ENCODE measurements around the gene PGM2. TPM values are rescaled to one million over a fixed set of nuclear protein-coding genes. Genes with fewer than 3 reads are reported as not detected.

Gene PGM2
- total RNA-seq, 1 experiment from 2014 or later = 31.0 TPM

DNA sequence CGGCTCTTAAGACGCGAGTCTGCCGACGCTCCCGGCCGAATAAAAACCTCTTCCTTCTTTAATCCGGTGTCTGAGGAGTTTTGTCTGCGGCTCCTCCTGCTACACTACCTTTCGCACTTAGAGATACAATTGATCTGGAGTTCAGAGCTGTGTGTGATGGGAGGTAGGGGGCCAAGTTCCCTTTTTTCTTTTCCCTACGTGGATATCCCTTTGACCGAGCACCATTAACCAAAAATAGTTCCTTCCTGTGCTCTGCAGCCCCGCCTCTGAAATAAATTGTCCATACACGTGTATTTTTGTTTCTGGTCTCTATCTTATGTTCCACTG, 555 bp upstream of the PGM2 start:
- Histone ChIP-seq H3K27ac (ENCODE audit: low read depth, low read length, poor library complexity, severe bottlenecking) (peak overlapping the region; percentile 52), H3K9me3 (ENCODE audit: low read depth, low read length, poor library complexity, severe bottlenecking) (no peaks in the 10 kb centered on the region), H3K36me3 (ENCODE audit: insufficient read depth, low read length, poor library complexity, severe bottlenecking) (peaks cover 8% of the 10 kb centered on the region), H3K4me3 (ENCODE audit: low read depth, low read length, poor library complexity, severe bottlenecking) (peak overlapping the region; percentile 81), H3K4me1 (ENCODE audit: insufficient read depth, low read length, poor library complexity, severe bottlenecking) (peaks cover 8% of the 10 kb centered on the region), H3K27me3 (replicated peaks; ENCODE audit: insufficient read depth, low read depth, low read length, poor library complexity) (no peaks in the 10 kb centered on the region)
- no peak for TF ChIP-seq EZH2 (IDR thresholded peaks at IDR 0.05; ENCODE audit: borderline replicate concordance, low read depth, low read length, poor library complexity, severe bottlenecking)
- intact Hi-C loops (cut with micrococcal nuclease; ENCODE audit: unreplicated experiment) = no loop called here
- CTCF ChIA-PET = no interaction called here
- POLR2A ChIA-PET (ENCODE audit: low non-redundant PET) = no interaction called here
- no TSS peak for BruUV-seq (replicated peaks)
- no peak for DNase-seq (ENCODE audit: low spot score)

DNA sequence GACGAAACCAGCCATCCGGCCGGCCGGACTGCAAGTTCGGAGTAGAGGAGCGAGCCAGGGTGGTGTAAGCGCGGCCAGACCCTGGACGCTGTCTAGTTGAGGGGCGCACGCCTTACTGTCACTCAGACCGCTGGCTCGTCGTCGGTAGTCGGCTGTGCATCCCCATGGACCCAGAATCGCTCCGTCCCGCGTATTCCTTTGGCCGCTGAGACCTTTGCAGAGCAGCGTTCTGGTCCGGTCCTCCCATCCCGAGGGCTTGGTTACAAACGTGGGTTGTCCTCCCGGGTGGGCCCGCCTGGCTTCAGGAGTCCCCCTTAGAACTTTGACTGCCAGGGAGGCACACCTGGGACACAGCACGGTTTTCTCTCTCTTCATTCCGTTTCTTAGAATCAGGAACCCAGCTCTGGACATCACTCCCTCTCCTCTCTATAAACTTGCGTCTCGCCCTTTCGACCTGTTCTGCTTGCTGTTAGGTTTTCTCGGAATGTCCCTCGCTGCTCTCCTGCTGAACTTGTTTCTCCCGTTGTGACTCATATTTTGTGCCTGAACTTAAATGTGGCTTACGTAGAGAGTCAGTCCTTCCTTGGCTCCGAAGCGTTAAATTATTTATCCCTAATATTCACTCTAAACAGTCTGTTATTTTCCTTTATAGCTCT, 672 bp downstream of the PGM2 start:
- intact Hi-C loops (cut with micrococcal nuclease; ENCODE audit: unreplicated experiment) = no loop called here
- H3K27ac ChIP-seq (ENCODE audit: low read depth, low read length, poor library complexity, severe bottlenecking) = peak overlapping the region; percentile 52
- no peaks in the 10 kb centered on the region for H3K27me3 ChIP-seq (replicated peaks; ENCODE audit: insufficient read depth, low read depth, low read length, poor library complexity)
- ChIA-PET CTCF (no interaction called here), POLR2A (ENCODE audit: low non-redundant PET) (no interaction called here)
- peaks cover 17% of the 10 kb centered on the region for H3K36me3 ChIP-seq (ENCODE audit: insufficient read depth, low read length, poor library complexity, severe bottlenecking)
- H3K4me1 ChIP-seq (ENCODE audit: insufficient read depth, low read length, poor library complexity, severe bottlenecking) = peaks cover 8% of the 10 kb centered on the region
- no peak for DNase-seq (ENCODE audit: low spot score)
- no TSS peak for BruUV-seq (replicated peaks)
- no peaks in the 10 kb centered on the region for H3K9me3 ChIP-seq (ENCODE audit: low read depth, low read length, poor library complexity, severe bottlenecking)
- TF ChIP-seq, protein P1, sequence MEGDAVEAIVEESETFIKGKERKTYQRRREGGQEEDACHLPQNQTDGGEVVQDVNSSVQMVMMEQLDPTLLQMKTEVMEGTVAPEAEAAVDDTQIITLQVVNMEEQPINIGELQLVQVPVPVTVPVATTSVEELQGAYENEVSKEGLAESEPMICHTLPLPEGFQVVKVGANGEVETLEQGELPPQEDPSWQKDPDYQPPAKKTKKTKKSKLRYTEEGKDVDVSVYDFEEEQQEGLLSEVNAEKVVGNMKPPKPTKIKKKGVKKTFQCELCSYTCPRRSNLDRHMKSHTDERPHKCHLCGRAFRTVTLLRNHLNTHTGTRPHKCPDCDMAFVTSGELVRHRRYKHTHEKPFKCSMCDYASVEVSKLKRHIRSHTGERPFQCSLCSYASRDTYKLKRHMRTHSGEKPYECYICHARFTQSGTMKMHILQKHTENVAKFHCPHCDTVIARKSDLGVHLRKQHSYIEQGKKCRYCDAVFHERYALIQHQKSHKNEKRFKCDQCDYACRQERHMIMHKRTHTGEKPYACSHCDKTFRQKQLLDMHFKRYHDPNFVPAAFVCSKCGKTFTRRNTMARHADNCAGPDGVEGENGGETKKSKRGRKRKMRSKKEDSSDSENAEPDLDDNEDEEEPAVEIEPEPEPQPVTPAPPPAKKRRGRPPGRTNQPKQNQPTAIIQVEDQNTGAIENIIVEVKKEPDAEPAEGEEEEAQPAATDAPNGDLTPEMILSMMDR (conservative IDR thresholded peaks at IDR 0.05; ENCODE audit: low read depth, low read length) = no peak
- TF ChIP-seq EZH2 (IDR thresholded peaks at IDR 0.05; ENCODE audit: borderline replicate concordance, low read depth, low read length, poor library complexity, severe bottlenecking) = no peak
- peak overlapping the region; percentile 81 for H3K4me3 ChIP-seq (ENCODE audit: low read depth, low read length, poor library complexity, severe bottlenecking)

DNA sequence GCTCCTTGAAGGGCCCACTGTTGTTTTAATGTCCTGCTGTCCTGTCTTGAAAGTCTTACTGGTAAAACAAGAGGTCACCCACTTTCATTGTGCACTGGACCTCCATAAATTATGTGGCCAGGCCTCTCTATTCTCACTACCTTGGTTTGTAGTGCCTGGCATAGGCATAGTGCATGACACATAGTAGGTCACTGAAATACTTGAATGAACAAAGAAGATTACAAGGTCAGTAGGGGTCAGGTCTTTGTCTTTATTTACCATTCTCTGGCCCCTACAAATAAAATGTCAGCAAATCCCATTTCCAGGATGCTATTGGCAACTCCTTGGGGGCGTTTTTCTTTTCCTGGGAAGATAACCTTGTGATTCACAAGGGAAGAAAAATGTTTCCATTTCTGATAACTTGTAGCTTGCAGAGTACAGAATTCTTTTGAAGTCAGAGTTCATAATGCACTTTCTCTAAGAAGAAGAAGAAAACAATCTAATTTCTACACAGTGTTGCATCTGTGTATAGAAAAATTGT, 1.4 kb downstream of the PGM2 start:
- intact Hi-C loops (cut with micrococcal nuclease; ENCODE audit: unreplicated experiment) = no loop called here
- TSS peak; percentile 67 for BruUV-seq (replicated peaks)
- no peak for DNase-seq (ENCODE audit: low spot score)
- POLR2A ChIA-PET (ENCODE audit: low non-redundant PET) = no interaction called here
- Histone ChIP-seq H3K4me3 (ENCODE audit: low read depth, low read length, poor library complexity, severe bottlenecking) (peak overlapping the region; percentile 81), H3K36me3 (ENCODE audit: insufficient read depth, low read length, poor library complexity, severe bottlenecking) (peaks cover 17% of the 10 kb centered on the region), H3K27ac (ENCODE audit: low read depth, low read length, poor library complexity, severe bottlenecking) (no peak overlapping the region), H3K27me3 (replicated peaks; ENCODE audit: insufficient read depth, low read depth, low read length, poor library complexity) (no peaks in the 10 kb centered on the region), H3K9me3 (ENCODE audit: low read depth, low read length, poor library complexity, severe bottlenecking) (no peaks in the 10 kb centered on the region), H3K4me1 (ENCODE audit: insufficient read depth, low read length, poor library complexity, severe bottlenecking) (peaks cover 8% of the 10 kb centered on the region)
- no peak for TF ChIP-seq EZH2 (IDR thresholded peaks at IDR 0.05; ENCODE audit: borderline replicate concordance, low read depth, low read length, poor library complexity, severe bottlenecking)
- TF ChIP-seq, protein P1 (conservative IDR thresholded peaks at IDR 0.05; ENCODE audit: low read depth, low read length) = no peak
- CTCF ChIA-PET = no interaction called here

DNA sequence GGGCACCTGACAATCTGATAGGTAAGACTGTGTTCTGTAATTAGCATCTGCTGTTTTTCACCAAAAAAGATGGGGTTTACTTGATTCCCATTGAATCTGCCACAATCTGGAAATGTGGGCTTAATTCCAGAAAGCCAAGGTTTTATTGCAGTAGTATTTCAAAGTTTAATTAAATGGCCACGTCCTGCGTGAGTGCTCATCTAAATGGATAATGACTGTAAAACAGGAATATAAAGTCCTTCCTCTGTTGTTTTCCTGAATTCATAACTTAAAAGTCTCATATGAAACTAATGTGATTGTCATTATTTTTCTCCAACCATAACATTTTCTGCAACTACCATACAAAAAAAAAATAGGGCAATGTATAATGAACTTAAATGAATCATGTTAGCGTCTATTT, 2.4 kb downstream of the PGM2 start:
- Histone ChIP-seq H3K27me3 (replicated peaks; ENCODE audit: insufficient read depth, low read depth, low read length, poor library complexity) (no peaks in the 10 kb centered on the region), H3K9me3 (ENCODE audit: low read depth, low read length, poor library complexity, severe bottlenecking) (no peaks in the 10 kb centered on the region), H3K4me3 (ENCODE audit: low read depth, low read length, poor library complexity, severe bottlenecking) (no peak overlapping the region), H3K36me3 (ENCODE audit: insufficient read depth, low read length, poor library complexity, severe bottlenecking) (peaks cover 17% of the 10 kb centered on the region), H3K4me1 (ENCODE audit: insufficient read depth, low read length, poor library complexity, severe bottlenecking) (peaks cover 8% of the 10 kb centered on the region), H3K27ac (ENCODE audit: low read depth, low read length, poor library complexity, severe bottlenecking) (no peak overlapping the region)
- intact Hi-C loops (cut with micrococcal nuclease; ENCODE audit: unreplicated experiment) = no loop called here
- CTCF ChIA-PET = no interaction called here
- no TSS peak for BruUV-seq (replicated peaks)
- TF ChIP-seq EZH2 (IDR thresholded peaks at IDR 0.05; ENCODE audit: borderline replicate concordance, low read depth, low read length, poor library complexity, severe bottlenecking) = no peak
- TF ChIP-seq, protein P1 (conservative IDR thresholded peaks at IDR 0.05; ENCODE audit: low read depth, low read length) = no peak
- no peak for DNase-seq (ENCODE audit: low spot score)
- POLR2A ChIA-PET (ENCODE audit: low non-redundant PET) = no interaction called here

Measured in A673 (cell line).